SW 1271 (cell line): ENCODE data around the gene UCKL1.
"Not testable (repeated sequence)": the region's sequence is repeated elsewhere in the genome, so short reads cannot be mapped to it uniquely, and the experiment has no call there.

Experiments used
- DNase-seq, 2 experiments: peaks; one replicate each; lab custom pipeline; 2025; lab: John Stamatoyannopoulos, UW

Gene UCKL1

DNA sequence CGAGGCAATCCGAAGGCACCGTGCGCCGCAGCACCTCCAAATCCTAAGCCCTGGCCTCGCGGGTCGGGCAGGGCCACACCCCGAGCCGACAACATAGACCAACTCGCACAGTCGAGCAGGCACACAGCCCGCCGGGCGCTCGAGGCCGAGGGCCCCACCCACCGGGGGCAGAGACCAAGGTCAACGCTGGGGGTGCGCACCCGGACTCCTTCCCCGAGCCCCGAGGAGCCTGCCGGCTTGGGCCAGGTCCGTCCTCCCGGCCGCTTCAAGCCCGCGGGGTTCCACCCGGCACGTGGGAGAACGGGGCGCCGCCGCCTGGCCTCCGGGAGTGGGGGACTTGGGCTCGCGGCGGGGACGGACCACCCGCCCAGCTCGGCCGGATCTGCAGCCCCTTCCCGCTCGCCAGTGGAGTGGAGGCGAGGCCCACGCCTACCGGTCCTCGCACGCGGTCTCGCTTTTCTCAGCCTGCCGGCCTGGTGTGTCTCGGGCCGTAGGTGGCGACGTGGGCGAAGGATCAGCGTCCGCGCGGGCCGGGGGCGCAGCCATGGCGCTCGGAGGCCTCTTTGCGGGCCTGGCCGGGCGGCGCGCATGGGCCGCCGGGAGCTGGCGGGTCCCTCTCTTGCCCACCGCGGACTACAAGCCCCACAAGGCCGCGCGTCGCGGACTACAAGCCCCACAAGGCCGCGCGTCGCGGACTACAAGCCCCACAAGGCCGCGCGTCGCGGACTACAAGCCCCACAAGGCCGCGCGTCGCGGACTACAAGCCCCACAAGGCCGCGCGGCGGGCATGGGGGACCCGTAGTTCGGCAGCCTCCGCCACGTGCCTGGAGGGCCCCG, at the start of gene UCKL1:
Gene UCKL1 (minus strand): TSS at position 590 of the 837 bp plus-strand sequence. CDS start 44 bp downstream, at position 546.
- peak; percentile 75 to 86 for DNase-seq

- no peak for DNase-seq
Measured at GRCh38 chr20:64005394-64005793, 49.2 kb upstream of the UCKL1 start.

DNA sequence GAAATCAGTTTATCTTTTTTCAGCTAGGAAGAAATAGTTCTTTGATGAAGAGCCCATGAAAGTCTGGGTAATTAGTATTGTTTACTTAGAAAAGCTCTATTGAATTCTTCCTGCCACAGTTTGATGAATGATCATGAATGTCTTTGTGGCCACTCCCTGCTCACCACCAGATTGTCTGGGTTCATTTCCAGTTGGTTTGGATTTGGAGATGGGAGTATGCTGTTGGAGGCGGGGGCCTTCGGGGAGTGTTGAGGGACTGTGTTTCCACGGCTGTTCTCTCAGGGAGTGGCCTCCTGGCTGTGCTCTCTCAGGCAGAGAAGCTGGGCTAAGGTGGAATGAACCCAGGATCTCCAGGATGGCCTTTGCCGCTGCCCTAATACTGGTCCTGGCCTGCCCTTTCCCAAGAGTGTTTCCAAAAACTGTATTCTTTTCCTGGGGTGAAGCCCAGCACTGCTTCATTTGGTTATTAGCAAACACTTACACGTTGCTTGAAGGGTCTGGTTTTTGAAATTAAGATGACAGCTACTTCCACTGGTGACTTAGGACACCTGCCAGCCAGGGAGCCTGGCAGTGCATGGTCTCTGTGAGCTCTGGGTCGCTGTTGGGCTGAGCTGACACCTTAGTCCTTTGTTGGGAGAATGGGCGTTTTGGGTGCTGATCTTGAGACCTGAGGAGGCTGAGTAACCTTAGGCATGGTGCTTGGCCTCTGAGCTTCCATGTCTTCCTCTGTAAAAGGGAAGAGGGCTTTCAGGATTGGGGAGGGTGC, 47.9 kb upstream of the UCKL1 start:
- DNase-seq: no peak

DNA sequence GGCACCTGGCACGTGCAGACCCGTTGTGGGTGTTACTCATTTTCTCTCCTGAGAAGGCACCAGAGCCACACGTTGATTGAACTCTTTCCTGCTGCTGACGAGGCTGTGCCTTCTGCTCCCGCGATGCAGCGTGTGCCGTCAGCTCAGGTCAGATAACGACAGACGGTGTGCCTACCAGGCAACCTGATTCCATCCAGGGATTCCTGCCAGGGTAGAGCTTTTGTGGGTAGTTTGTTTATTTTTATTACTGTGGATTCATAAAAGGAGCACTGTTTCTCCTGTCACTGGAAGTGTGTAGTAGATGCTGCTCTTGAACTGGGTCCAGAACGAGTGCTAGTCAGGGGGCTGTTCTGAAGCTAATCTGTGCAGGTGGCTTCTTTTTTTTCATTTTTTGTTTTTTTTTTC, 45.4 kb upstream of the UCKL1 start:
- no peak for DNase-seq

DNA sequence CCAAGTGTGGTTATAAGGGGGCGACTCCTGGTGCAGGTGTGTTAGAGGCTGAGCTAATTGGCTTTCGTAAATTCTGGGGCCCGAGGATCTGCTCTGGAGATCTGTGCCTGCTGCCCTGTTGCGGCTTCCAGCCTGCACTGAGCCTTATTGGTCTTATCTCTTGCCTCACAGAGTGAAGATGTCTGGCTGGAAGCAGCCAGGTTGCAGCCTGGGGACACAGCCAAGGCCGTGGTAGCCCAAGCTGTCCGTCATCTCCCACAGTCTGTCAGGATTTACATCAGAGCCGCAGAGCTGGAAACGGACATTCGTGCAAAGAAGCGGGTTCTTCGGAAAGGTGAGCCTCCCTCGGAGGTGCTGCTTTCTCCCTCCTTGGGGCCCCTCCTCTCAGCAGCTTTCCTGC, 44.7 kb upstream of the UCKL1 start:
- DNase-seq: no peak

DNA sequence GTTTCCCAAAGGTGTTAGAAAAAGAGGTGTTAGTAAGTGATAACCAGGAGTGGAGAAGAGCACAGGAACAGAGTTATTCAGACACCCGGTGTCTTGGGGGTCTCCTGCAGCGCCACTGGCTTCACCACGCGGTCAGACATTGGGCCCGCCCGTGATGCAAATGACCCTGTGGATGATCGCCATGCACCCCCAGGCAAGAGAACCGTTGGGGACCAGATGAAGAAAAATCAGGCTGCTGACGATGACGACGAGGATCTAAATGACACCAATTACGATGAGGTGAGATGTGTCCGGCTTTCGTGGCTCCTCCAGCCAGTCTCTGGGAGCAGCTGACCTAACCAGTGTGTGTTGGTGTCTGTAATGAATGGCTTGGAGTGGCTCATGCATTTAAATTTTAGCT, 26.7 kb upstream of the UCKL1 start:
- no peak for DNase-seq

- DNase-seq: peak; percentile 93 to 97
Measured at GRCh38 chr20:63980806-63981728, 24.9 kb upstream of the UCKL1 start, which contains the start of gene PRPF6. Gene PRPF6, plus strand, starts transcription at chr20:63981132. Its CDS starts 114 bp downstream, at chr20:63981246.

DNA sequence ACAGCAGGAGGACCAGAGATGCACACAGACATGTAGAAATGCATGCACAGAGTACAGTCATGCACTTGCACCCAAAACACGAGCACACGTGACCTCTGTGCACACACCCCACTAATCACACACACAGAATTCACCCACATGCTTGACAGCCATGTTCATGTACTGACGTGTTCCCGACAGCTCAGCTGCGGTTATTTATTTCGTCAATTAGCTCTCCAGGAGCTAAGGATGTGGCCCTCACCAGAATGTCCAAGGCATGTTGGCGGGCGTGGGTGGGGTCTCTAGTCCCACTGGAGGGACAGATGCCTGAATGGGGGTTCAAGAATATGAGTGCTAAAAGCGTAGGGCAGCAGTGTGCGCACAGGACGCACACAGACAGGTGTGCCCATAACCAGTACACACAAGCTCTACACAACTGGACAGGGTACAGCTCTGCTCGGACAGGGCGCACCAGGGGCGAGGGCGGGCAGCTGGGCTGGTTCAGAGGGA, 24.1 kb upstream of the UCKL1 start:
- no peak for DNase-seq

GRCh38 chr20:63979557-63980316, 23.5 kb upstream of the UCKL1 start, which contains the start of gene SAMD10:
Gene SAMD10, minus strand, starts transcription at chr20:63979642. Its CDS starts 175 bp downstream, at chr20:63979467.
- DNase-seq: peak in 1 of 2 experiments; percentile 25

DNA sequence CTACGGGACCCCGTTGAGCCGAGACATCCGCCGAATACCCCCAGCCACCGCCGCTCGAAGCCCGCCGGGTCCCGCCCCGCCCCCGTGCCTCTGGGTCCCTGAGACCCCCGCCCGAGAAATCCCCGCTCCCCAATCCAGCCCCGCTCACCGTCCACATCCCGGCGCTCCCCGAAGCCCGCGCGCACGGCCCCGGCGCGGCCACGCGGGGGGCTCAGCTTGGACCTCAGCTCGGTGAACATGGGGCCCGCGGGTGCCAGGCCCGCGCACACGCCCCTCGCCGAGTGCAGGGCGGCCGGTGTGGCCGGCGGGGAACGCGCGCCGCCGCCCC, 23.0 kb upstream of the UCKL1 start:
- no peak for DNase-seq

- peak; percentile 61 to 64 for DNase-seq
Measured at GRCh38 chr20:63978319-63979228, 22.4 kb upstream of the UCKL1 start.

GRCh38 chr20:63977739-63978276, 21.6 kb upstream of the UCKL1 start:
- DNase-seq: no peak

- no peak for DNase-seq
Measured at GRCh38 chr20:63976980-63977738, 20.9 kb upstream of the UCKL1 start.

GRCh38 chr20:63976511-63976910, 20.3 kb upstream of the UCKL1 start:
- not testable (repeated sequence) for DNase-seq

- no peak for DNase-seq
Measured at GRCh38 chr20:63974402-63975200, 18.4 kb upstream of the UCKL1 start.

DNA sequence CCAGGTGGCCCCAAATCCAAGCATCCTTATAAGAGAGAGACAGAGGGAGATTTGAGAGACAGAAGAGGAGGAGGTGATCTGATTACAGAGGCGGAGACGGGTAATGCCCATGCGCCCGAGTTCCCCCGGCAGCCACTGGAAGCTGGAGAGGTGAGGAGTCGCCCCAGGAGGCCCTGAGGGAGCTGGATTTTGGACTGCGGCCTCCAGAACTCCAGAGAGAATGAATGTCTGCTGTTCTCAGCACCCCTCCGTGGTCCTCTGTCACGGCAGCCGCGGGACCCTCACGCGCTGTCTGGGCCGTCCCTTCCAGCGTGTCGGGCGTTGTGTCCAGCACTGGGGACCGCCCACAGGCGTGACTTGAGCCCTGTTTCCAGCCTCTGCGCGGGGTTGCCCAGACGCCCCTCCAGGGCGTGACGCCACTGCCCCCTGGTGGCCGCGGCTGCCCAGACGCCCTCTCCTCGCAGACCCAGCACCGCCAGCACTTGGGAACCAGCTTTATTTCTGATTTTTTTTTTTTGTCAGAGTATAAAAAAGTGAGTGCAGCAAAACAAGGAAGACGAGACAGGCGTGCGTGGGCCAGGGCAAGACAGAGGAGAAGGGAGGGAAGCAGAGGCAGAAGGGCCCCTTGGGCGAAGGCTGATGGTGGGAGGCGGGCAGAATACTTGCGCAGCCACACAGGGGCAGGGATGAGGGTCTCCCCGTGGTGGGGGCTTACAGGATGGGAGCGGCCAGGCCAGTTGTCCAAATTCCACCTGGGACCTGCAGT, 17.6 kb upstream of the UCKL1 start:
- peak; percentile 70 to 83 for DNase-seq

DNA sequence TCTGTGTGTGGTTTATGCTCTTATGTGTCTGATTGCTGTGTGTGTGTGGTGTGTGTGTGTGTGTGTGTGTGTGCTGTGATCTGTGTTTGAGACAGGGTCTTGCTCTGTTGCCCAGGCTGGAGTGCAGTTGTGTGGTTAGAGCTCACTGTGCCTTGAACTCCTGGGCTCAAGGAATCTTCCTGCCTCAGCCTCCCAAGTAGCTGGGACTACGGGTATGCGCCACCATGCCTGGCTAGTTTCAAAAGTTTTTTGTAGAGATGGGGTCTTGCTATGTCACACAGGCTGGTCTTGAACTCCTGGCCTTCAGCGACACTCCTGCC, 16.9 kb upstream of the UCKL1 start:
- DNase-seq: no peak
